ENCODE results near the gene SLC5A11.

SLC5A11 gene

DNA sequence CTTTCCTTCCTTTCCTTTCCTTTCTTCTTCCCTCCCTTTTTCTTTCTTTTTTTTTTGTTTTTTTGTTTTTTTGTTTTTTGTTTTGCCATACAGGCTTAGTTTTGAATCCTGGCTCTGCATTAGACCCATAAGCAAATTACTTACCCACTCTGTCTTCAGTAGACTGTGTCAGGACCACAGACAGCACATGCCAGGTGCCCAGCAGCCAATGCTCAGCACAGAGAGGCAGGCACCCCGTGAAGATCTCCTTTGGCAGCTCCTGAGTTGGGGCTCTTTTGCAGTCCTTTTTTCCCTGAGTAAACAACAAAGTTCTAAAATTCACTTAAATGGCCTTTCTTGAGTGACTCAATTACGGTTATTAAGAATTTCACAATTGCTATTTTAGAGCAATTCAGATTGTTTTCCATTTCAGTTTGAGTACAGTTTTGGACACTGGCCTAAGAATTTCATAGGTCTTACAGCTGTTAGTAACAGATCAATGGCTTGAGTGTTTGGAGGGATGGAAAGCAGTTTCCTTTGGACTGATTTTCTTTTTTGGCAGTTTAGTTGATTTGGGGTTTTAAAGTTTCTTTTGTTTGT lies 26.2 kb upstream of the SLC5A11 start:
- no peak overlapping the region for H3K9ac ChIP-seq (ENCODE audit: low read length in 5 of 5)
- no peak overlapping the region for H3K4me3 ChIP-seq (ENCODE audit: low read depth in 1 of 5, low read length in 5 of 5)
- H3K27me3 ChIP-seq (ENCODE audit: control insufficient read depth in 5 of 5, insufficient read depth in 4 of 5, low read length in 5 of 5): no peaks in the 10 kb centered on the region
- peaks cover 22 to 97% (median 90%) of the 10 kb centered on the region in 5 donors for H3K36me3 ChIP-seq (ENCODE audit: control insufficient read depth in 5 of 5, insufficient read depth in 5 of 5, low read length in 5 of 5)
- H3K27ac ChIP-seq (ENCODE audit: low read depth, low read length): peak overlapping the region; percentile 55
- no peaks in the 10 kb centered on the region for H3K9me3 ChIP-seq (ENCODE audit: control insufficient read depth in 5 of 5, low read length in 5 of 5)
- peaks cover 0 to 11% (median 9%) of the 10 kb centered on the region in 5 donors for H3K4me1 ChIP-seq (ENCODE audit: control insufficient read depth in 5 of 5, insufficient read depth in 5 of 5, low read length in 5 of 5)

- Histone ChIP-seq H3K9ac (ENCODE audit: low read length in 5 of 5) (no peak overlapping the region), H3K27me3 (ENCODE audit: control insufficient read depth in 5 of 5, insufficient read depth in 4 of 5, low read length in 5 of 5) (no peaks in the 10 kb centered on the region), H3K4me3 (ENCODE audit: low read depth in 1 of 5, low read length in 5 of 5) (no peak overlapping the region), H3K9me3 (ENCODE audit: control insufficient read depth in 5 of 5, low read length in 5 of 5) (no peaks in the 10 kb centered on the region), H3K27ac (ENCODE audit: low read depth, low read length) (peak overlapping the region; percentile 11), H3K36me3 (ENCODE audit: control insufficient read depth in 5 of 5, insufficient read depth in 5 of 5, low read length in 5 of 5) (peaks cover 24 to 93% (median 84%) of the 10 kb centered on the region in 5 donors), H3K4me1 (ENCODE audit: control insufficient read depth in 5 of 5, insufficient read depth in 5 of 5, low read length in 5 of 5) (peaks cover 0 to 11% (median 9%) of the 10 kb centered on the region in 5 donors)
These were observed 25.2 kb upstream of the SLC5A11 start for GRCh38 chr16:24820522-24820921.

- peaks cover 0 to 11% (median 9%) of the 10 kb centered on the region in 5 donors for H3K4me1 ChIP-seq (ENCODE audit: control insufficient read depth in 5 of 5, insufficient read depth in 5 of 5, low read length in 5 of 5)
- H3K9me3 ChIP-seq (ENCODE audit: control insufficient read depth in 5 of 5, low read length in 5 of 5): no peaks in the 10 kb centered on the region
- H3K36me3 ChIP-seq (ENCODE audit: control insufficient read depth in 5 of 5, insufficient read depth in 5 of 5, low read length in 5 of 5): peaks cover 28 to 93% (median 84%) of the 10 kb centered on the region in 5 donors
- no peak overlapping the region for H3K4me3 ChIP-seq (ENCODE audit: low read depth in 1 of 5, low read length in 5 of 5)
- H3K27me3 ChIP-seq (ENCODE audit: control insufficient read depth in 5 of 5, insufficient read depth in 4 of 5, low read length in 5 of 5): no peaks in the 10 kb centered on the region
- H3K9ac ChIP-seq (ENCODE audit: low read length in 5 of 5): peak overlapping the region in 1 of 5 donors; percentile 15
- H3K27ac ChIP-seq (ENCODE audit: low read depth, low read length): peak overlapping the region; percentile 17
These were observed 24.6 kb upstream of the SLC5A11 start for GRCh38 chr16:24821129-24821528.

DNA sequence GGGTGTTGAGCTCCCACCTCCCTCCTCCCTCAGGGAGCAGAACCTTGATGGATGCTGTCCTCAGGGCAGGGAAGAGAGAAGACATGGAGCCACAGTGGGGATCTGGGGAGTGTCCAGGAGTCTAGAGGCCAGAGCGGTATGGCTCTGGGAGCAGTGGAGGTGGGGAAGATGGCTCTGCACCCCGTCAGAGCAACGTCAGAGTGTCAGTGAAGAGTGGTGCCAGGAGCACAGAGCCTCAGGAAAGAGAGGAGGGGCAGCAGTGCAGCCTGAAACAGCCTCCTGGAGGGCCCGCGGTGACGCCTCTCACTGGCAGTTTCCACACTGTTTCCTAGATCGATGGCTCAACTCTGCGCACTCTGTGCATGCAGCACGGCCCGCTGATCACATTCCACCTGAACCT lies 23.2 kb upstream of the SLC5A11 start:
- peaks cover 0 to 11% (median 9%) of the 10 kb centered on the region in 5 donors for H3K4me1 ChIP-seq (ENCODE audit: control insufficient read depth in 5 of 5, insufficient read depth in 5 of 5, low read length in 5 of 5)
- no peaks in the 10 kb centered on the region for H3K9me3 ChIP-seq (ENCODE audit: control insufficient read depth in 5 of 5, low read length in 5 of 5)
- no peak overlapping the region for H3K27ac ChIP-seq (ENCODE audit: low read depth, low read length)
- H3K4me3 ChIP-seq (ENCODE audit: low read depth in 1 of 5, low read length in 5 of 5): no peak overlapping the region
- no peak overlapping the region for H3K9ac ChIP-seq (ENCODE audit: low read length in 5 of 5)
- peaks cover 18 to 91% (median 82%) of the 10 kb centered on the region in 5 donors for H3K36me3 ChIP-seq (ENCODE audit: control insufficient read depth in 5 of 5, insufficient read depth in 5 of 5, low read length in 5 of 5)
- no peaks in the 10 kb centered on the region for H3K27me3 ChIP-seq (ENCODE audit: control insufficient read depth in 5 of 5, insufficient read depth in 4 of 5, low read length in 5 of 5)

GRCh38 chr16:24822974-24823373 lies 22.8 kb upstream of the SLC5A11 start:
- Histone ChIP-seq H3K4me3 (ENCODE audit: low read depth in 1 of 5, low read length in 5 of 5) (no peak overlapping the region), H3K9ac (ENCODE audit: low read length in 5 of 5) (no peak overlapping the region), H3K27me3 (ENCODE audit: control insufficient read depth in 5 of 5, insufficient read depth in 4 of 5, low read length in 5 of 5) (no peaks in the 10 kb centered on the region), H3K27ac (ENCODE audit: low read depth, low read length) (no peak overlapping the region), H3K9me3 (ENCODE audit: control insufficient read depth in 5 of 5, low read length in 5 of 5) (no peaks in the 10 kb centered on the region), H3K4me1 (ENCODE audit: control insufficient read depth in 5 of 5, insufficient read depth in 5 of 5, low read length in 5 of 5) (peaks cover 0 to 11% (median 9%) of the 10 kb centered on the region in 5 donors), H3K36me3 (ENCODE audit: control insufficient read depth in 5 of 5, insufficient read depth in 5 of 5, low read length in 5 of 5) (peaks cover 17 to 91% (median 82%) of the 10 kb centered on the region in 5 donors)

DNA sequence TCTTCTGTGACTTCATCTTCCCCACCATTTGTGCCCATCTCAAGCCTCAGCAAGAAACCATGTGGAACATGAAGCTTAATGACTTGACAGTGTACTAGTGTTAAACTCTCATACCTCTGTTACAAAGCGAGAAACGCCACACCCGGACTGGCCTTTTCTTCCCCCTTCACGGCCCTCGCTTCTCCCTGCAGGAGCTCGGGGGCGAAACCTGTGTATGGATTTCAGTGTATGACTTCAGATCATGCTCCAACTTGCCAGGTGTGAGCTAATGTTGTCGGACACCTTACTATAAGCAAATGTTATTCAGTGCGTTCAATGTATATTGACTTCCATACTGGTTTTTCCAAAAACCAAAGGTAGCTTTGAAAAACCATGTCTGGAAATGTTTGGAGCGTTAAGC lies 20.1 kb upstream of the SLC5A11 start:
- peaks cover 12 to 76% (median 68%) of the 10 kb centered on the region in 5 donors for H3K36me3 ChIP-seq (ENCODE audit: control insufficient read depth in 5 of 5, insufficient read depth in 5 of 5, low read length in 5 of 5)
- no peaks in the 10 kb centered on the region for H3K27me3 ChIP-seq (ENCODE audit: control insufficient read depth in 5 of 5, insufficient read depth in 4 of 5, low read length in 5 of 5)
- no peak overlapping the region for H3K4me3 ChIP-seq (ENCODE audit: low read depth in 1 of 5, low read length in 5 of 5)
- H3K9ac ChIP-seq (ENCODE audit: low read length in 5 of 5): no peak overlapping the region
- no peaks in the 10 kb centered on the region for H3K4me1 ChIP-seq (ENCODE audit: control insufficient read depth in 5 of 5, insufficient read depth in 5 of 5, low read length in 5 of 5)
- no peak overlapping the region for H3K27ac ChIP-seq (ENCODE audit: low read depth, low read length)
- H3K9me3 ChIP-seq (ENCODE audit: control insufficient read depth in 5 of 5, low read length in 5 of 5): no peaks in the 10 kb centered on the region

GRCh38 chr16:24826096-24826690 lies 19.6 kb upstream of the SLC5A11 start:
- no peaks in the 10 kb centered on the region for H3K9me3 ChIP-seq (ENCODE audit: control insufficient read depth in 5 of 5, low read length in 5 of 5)
- no peak overlapping the region for H3K27ac ChIP-seq (ENCODE audit: low read depth, low read length)
- H3K4me1 ChIP-seq (ENCODE audit: control insufficient read depth in 5 of 5, insufficient read depth in 5 of 5, low read length in 5 of 5): no peaks in the 10 kb centered on the region
- no peak overlapping the region for H3K4me3 ChIP-seq (ENCODE audit: low read depth in 1 of 5, low read length in 5 of 5)
- H3K27me3 ChIP-seq (ENCODE audit: control insufficient read depth in 5 of 5, insufficient read depth in 4 of 5, low read length in 5 of 5): no peaks in the 10 kb centered on the region
- H3K9ac ChIP-seq (ENCODE audit: low read length in 5 of 5): no peak overlapping the region
- peaks cover 12 to 71% (median 63%) of the 10 kb centered on the region in 5 donors for H3K36me3 ChIP-seq (ENCODE audit: control insufficient read depth in 5 of 5, insufficient read depth in 5 of 5, low read length in 5 of 5)

- H3K36me3 ChIP-seq (ENCODE audit: control insufficient read depth in 5 of 5, insufficient read depth in 5 of 5, low read length in 5 of 5): peaks cover 12 to 63% (median 56%) of the 10 kb centered on the region in 5 donors
These were observed 18.8 kb upstream of the SLC5A11 start for GRCh38 chr16:24826817-24827566.

DNA sequence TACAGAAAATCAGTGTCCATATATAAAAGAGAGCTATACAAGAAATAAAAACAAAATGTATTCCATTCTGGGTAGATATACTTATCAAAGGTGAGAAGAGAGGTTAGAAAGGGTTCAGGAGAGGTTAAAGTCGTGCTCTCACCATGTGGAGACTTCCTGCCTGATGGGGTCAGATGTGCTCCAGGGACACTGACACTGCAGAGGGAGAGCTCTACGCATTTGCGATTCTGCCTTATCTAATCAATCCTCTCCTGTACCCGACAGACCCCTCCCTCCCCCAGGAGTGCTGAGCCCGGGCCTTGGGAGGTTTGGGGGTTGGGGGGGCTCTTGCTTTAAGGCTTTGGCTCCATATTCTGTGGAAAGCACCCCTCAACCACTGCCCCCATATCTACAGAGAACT lies 16.6 kb upstream of the SLC5A11 start:
- Histone ChIP-seq H3K36me3 (ENCODE audit: control insufficient read depth in 5 of 5, insufficient read depth in 5 of 5, low read length in 5 of 5) (peaks cover 12 to 43% (median 39%) of the 10 kb centered on the region in 5 donors), H3K9ac (ENCODE audit: low read length in 5 of 5) (no peak overlapping the region), H3K27ac (ENCODE audit: low read depth, low read length) (no peak overlapping the region)

More at GRCh38 chr16:24826817-24827566, 18.8 kb upstream of the SLC5A11 start:
- Histone ChIP-seq H3K9me3 (ENCODE audit: control insufficient read depth in 5 of 5, low read length in 5 of 5) (no peaks in the 10 kb centered on the region), H3K27me3 (ENCODE audit: control insufficient read depth in 5 of 5, insufficient read depth in 4 of 5, low read length in 5 of 5) (no peaks in the 10 kb centered on the region), H3K4me3 (ENCODE audit: low read depth in 1 of 5, low read length in 5 of 5) (no peak overlapping the region), H3K27ac (ENCODE audit: low read depth, low read length) (no peak overlapping the region), H3K9ac (ENCODE audit: low read length in 5 of 5) (no peak overlapping the region), H3K4me1 (ENCODE audit: control insufficient read depth in 5 of 5, insufficient read depth in 5 of 5, low read length in 5 of 5) (no peaks in the 10 kb centered on the region)

DNA sequence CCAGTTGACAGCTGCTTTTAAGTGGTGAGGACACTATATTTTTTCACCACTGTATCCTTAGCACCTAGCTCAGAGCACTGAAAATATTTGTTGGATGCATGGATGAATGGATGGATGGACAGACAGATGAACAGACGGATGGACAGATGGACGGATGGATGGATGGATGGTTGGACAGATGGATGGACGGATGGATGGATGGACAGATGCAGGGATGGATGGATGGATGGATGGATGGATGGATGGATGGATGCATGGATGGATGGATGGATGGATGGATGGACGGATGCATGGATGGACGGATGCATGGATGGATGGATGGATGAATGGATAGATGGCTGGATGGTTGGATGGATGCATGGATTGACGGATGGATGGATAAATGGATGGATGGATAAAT lies 12.4 kb upstream of the SLC5A11 start:
- Histone ChIP-seq H3K9me3 (ENCODE audit: control insufficient read depth in 5 of 5, low read length in 5 of 5) (peaks cover 0 to 2% (median 0%) of the 10 kb centered on the region in 5 donors), H3K4me3 (ENCODE audit: low read depth in 1 of 5, low read length in 5 of 5) (no peak overlapping the region), H3K4me1 (ENCODE audit: control insufficient read depth in 5 of 5, insufficient read depth in 5 of 5, low read length in 5 of 5) (peaks cover 0 to 12% (median 10%) of the 10 kb centered on the region in 5 donors), H3K9ac (ENCODE audit: low read length in 5 of 5) (no peak overlapping the region), H3K36me3 (ENCODE audit: control insufficient read depth in 5 of 5, insufficient read depth in 5 of 5, low read length in 5 of 5) (peaks cover 0 to 15% (median 8%) of the 10 kb centered on the region in 5 donors), H3K27me3 (ENCODE audit: control insufficient read depth in 5 of 5, insufficient read depth in 4 of 5, low read length in 5 of 5) (no peaks in the 10 kb centered on the region), H3K27ac (ENCODE audit: low read depth, low read length) (no peak overlapping the region)

More for the DNA sequence above, 16.6 kb upstream of the SLC5A11 start:
- Histone ChIP-seq H3K27me3 (ENCODE audit: control insufficient read depth in 5 of 5, insufficient read depth in 4 of 5, low read length in 5 of 5) (no peaks in the 10 kb centered on the region), H3K4me1 (ENCODE audit: control insufficient read depth in 5 of 5, insufficient read depth in 5 of 5, low read length in 5 of 5) (peaks cover 0 to 2% (median under 1%) of the 10 kb centered on the region in 5 donors), H3K4me3 (ENCODE audit: low read depth in 1 of 5, low read length in 5 of 5) (no peak overlapping the region), H3K9me3 (ENCODE audit: control insufficient read depth in 5 of 5, low read length in 5 of 5) (no peaks in the 10 kb centered on the region)

Data from subcutaneous abdominal adipose tissue (tissue), 5 donors.